ENCODE results near the gene OR5K1.

- no peak for TF ChIP-seq CTCF (IDR thresholded peaks at IDR 0.05)
- no peak for TF ChIP-seq EZH2 (IDR thresholded peaks at IDR 0.05)
Measured at GRCh38 chr3:98501270-98501669, 38.3 kb downstream of the OR5K1 start.

Data from neural progenitor cell (in vitro differentiated cells).